ENCODE results near the gene ZFAND6.

ZFAND6 gene

GRCh38 chr15:80151148-80151547 lies 91.7 kb downstream of the ZFAND6 start:
- TF ChIP-seq, protein P1, sequence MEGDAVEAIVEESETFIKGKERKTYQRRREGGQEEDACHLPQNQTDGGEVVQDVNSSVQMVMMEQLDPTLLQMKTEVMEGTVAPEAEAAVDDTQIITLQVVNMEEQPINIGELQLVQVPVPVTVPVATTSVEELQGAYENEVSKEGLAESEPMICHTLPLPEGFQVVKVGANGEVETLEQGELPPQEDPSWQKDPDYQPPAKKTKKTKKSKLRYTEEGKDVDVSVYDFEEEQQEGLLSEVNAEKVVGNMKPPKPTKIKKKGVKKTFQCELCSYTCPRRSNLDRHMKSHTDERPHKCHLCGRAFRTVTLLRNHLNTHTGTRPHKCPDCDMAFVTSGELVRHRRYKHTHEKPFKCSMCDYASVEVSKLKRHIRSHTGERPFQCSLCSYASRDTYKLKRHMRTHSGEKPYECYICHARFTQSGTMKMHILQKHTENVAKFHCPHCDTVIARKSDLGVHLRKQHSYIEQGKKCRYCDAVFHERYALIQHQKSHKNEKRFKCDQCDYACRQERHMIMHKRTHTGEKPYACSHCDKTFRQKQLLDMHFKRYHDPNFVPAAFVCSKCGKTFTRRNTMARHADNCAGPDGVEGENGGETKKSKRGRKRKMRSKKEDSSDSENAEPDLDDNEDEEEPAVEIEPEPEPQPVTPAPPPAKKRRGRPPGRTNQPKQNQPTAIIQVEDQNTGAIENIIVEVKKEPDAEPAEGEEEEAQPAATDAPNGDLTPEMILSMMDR (IDR thresholded peaks at IDR 0.05; ENCODE audit: borderline replicate concordance, insufficient read depth, low read depth, low read length) = no peak
- H3K4me3 ChIP-seq (ENCODE audit: low read depth, low read length) = no peak overlapping the region

DNA sequence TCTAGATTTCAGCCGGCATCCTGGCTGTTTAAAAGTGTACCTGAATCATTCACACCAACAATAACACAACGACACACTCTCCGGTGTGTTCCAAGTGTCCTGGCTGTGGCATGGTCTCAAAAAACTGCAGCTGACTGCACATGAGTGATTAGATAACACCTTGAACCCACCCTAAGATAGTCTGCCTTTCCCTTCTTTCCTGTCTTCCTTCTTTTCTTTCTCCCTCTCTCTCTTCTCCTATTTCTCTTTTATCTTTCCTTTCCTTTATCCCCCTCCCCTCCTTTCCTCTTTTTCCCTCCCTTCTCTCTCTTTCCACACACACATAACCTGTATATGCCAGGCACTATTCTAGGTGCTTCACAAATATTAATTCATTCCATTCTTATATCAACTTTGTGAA lies 92.1 kb downstream of the ZFAND6 start:
- TF ChIP-seq, protein P1 (IDR thresholded peaks at IDR 0.05; ENCODE audit: borderline replicate concordance, insufficient read depth, low read depth, low read length) = no peak
- no peak overlapping the region for H3K4me3 ChIP-seq (ENCODE audit: low read depth, low read length)

GRCh38 chr15:80152180-80152895 lies 92.9 kb downstream of the ZFAND6 start:
- TF ChIP-seq, protein P1 (IDR thresholded peaks at IDR 0.05; ENCODE audit: borderline replicate concordance, insufficient read depth, low read depth, low read length) = no peak
- peak overlapping the region; percentile 75 for H3K4me3 ChIP-seq (ENCODE audit: low read depth, low read length)

DNA sequence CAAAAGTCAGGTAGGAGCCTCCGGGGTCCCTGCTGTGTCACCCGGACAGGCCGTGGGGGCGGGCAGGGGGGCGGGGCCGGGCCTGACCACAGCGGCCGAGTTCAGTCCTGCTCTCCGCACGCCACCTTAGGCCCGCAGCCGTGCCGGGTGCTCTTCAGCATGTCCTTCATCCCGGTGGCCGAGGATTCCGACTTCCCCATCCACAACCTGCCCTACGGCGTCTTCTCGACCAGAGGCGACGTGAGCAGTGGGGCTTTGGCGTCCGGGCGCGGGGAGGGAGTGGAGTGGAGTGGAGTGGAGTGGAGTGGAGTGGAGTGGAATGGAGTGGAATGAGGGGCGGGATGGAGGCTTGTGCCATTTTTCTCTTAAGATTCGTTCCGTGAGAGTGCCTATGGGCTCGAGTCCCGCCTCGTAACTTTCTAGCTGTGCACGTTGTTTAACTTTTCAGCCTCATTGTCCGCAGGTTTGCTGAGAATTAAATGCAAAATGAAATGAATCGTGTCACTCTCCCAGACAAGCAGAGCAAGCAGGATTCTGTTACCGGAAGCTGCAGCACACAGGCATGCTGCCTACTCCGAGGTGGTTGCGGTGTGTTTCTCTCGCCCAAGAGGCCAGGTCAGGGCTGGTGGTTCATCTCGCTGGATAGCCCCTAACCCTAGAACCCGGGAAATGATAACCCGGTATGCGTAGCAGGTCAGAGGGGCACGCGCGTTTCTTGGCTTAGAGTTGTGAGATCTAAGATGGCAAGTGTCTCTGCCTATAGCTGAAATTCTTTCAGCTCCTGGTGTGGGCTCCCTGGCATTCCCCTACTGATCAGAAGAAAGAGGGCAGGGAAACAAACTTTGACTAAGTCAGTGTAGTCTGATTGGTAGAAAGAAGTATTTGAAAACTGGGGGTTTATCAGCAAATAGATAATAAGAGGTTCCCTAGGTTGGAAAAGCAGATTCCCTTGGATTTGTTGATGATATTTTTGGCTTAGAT lies 93.7 kb downstream of the ZFAND6 start, which contains the start of gene FAH:
Gene FAH, plus strand, starts transcription at position 104 of the 981 bp plus-strand sequence. Its CDS starts 56 bp downstream, at position 160.
- TF ChIP-seq, protein P1 (IDR thresholded peaks at IDR 0.05; ENCODE audit: borderline replicate concordance, insufficient read depth, low read depth, low read length) = no peak
- peak within 1 kb of the TSS; percentile 75 for H3K4me3 ChIP-seq (ENCODE audit: low read depth, low read length)

GRCh38 chr15:80153900-80154299 lies 94.4 kb downstream of the ZFAND6 start:
- TF ChIP-seq, protein P1 (IDR thresholded peaks at IDR 0.05; ENCODE audit: borderline replicate concordance, insufficient read depth, low read depth, low read length) = no peak
- H3K4me3 ChIP-seq (ENCODE audit: low read depth, low read length) = peak overlapping the region; percentile 75

GRCh38 chr15:80154336-80154735 lies 94.9 kb downstream of the ZFAND6 start:
- no peak overlapping the region for H3K4me3 ChIP-seq (ENCODE audit: low read depth, low read length)

More at GRCh38 chr15:80154336-80154735, 94.9 kb downstream of the ZFAND6 start:
- TF ChIP-seq, protein P1 (IDR thresholded peaks at IDR 0.05; ENCODE audit: borderline replicate concordance, insufficient read depth, low read depth, low read length) = no peak
